ENCODE results near the gene CCDC85B. TPM values are rescaled to one million over a fixed set of nuclear protein-coding genes. Genes with fewer than 3 reads are reported as not detected.

The CCDC85B gene
- total and polyA plus RNA-seq, 2 of the 13 experiments (the other 11 are each of a cell fraction or from before 2014, with no cell fraction given) = 8.2 to 19.5 TPM

- TF ChIP-seq NFAT5 (CRISPR knock-in tag; IDR thresholded peaks at IDR 0.05) (peak; percentile 93), DPF2 (CRISPR knock-in tag; IDR thresholded peaks at IDR 0.05; ENCODE audit: borderline replicate concordance, low read depth) (no peak), ZNF646 (CRISPR knock-in tag; IDR thresholded peaks at IDR 0.05) (no peak), ISX (CRISPR knock-in tag; conservative IDR thresholded peaks at IDR 0.05) (0 out of 2 replicates have a peak, but pooled peaks have one; percentile 45), ZNF572 (CRISPR knock-in tag; IDR thresholded peaks at IDR 0.05) (no peak; the same call in 1 of the 2 replicates), SNAPC4 (CRISPR knock-in tag; IDR thresholded peaks at IDR 0.05) (no peak), NFATC3 (CRISPR knock-in tag; IDR thresholded peaks at IDR 0.05) (no peak), SUZ12 (IDR thresholded peaks at IDR 0.05; ENCODE audit: low read depth, low read length) (no peak)
Measured at GRCh38 chr11:65890324-65891218, at the start of gene CCDC85B (continued).

Measured in HepG2 (cell line).